Hematopoietic multipotent progenitor cell treated with erythropoietin and hydrocortisone succinate and interleukin-3 and kit ligand, for 6 days (in vitro differentiated cells): ENCODE results near the gene ID3.
"Not testable (repeated sequence)": the region's sequence is repeated elsewhere in the genome, so short reads cannot be mapped to it uniquely, and the experiment has no call there.

Experiments used
- DNase-seq: peaks from one replicate; pipeline ENCODE4 v3.0.0-alpha.2; 2015

Gene ID3

DNA sequence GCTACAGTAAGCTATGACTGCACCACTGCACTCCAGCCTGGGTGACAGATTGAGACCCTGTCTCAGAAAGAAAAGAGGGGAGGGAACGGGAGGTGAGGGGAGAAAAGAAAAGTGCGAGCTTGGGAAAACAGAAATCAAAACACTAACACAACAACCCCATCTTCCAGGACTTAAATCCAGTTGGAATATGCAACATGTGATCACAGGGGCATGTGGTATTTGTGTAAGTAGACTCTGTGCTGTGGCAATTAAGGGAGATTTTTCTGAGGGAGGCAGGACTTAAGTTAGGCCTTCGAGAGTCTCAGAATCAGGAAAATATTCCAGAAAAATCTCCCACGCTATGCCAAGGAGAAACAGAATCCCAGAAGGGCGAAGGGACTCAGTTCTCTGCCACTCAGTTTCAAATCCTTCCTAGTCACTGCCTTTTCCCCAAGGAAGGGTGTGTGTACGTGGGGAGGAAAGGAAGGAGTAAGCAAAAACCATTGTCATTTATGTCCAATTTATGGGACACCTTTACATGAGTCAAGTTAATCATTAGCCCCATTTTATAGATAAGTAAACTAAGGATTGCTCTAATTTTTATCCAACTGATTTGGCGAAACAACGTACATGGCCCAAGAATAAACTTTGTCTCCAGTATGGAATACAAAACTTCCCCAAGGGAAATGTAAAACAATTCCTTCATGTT lies 12.3 kb downstream of the ID3 start:
- DNase-seq = no peak

DNA sequence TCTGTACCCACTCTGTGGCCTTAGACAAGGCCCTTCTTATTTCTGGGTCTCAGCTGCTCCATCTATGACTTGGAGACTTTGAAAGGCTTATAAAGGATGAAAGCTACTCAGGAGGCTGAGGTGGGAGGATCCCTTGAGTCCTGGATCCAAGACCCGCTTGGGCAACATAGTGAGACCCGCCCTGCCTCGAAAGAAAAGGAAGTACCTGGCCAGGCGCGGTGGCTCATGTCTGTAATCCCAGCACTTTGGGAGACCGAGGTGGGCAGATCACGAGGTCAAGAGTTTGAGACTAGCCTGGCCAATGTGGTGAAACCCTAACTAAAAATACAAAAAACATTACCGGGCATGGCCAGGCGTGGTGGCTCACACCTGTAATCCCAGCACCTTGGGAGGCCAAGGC lies 13.4 kb downstream of the ID3 start:
- no peak for DNase-seq

DNA sequence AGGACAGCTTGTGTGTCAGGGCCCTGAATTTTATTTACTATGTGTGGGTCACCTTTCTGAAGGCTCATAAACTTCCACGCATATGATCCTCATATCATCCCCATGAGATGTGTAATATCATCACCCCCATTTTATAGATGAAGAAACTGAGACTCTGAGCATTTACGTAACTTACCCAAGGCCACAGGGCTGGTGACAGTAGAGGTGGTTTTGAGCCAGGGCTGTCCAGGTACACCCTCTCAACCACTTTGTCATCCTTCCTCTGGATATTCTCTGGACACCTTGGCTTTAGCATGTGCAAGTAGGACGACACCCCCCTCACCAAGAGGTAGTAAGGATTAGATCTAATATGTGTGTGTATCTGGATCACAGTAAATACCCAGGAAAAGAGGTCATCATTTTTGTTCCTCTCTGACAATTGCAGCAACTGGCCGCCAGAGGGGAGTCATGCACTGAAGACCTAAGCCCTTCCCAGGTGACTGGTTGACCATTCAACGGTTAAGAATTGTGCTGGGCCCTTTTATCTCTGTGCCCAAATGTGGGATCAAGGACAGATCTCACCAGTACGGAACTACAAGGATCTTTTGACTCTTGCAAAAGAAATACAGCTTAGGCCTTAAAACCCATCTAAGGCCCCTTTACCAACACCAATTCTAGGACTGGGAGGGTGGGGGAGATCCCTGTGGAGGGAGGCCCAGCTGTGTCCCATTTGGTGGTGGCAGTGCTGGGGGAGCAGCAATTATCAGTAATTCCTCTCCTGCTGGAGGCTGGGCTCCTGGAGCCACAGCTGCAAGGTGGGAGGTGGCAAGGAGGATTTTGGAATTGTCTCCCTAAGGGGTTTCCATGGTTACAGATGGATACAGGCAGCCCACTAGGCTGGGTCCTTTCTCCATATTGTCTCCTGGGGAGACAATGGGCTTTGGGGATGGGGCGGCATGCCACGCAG lies 14.6 kb downstream of the ID3 start:
- peak; percentile 89 for DNase-seq

DNA sequence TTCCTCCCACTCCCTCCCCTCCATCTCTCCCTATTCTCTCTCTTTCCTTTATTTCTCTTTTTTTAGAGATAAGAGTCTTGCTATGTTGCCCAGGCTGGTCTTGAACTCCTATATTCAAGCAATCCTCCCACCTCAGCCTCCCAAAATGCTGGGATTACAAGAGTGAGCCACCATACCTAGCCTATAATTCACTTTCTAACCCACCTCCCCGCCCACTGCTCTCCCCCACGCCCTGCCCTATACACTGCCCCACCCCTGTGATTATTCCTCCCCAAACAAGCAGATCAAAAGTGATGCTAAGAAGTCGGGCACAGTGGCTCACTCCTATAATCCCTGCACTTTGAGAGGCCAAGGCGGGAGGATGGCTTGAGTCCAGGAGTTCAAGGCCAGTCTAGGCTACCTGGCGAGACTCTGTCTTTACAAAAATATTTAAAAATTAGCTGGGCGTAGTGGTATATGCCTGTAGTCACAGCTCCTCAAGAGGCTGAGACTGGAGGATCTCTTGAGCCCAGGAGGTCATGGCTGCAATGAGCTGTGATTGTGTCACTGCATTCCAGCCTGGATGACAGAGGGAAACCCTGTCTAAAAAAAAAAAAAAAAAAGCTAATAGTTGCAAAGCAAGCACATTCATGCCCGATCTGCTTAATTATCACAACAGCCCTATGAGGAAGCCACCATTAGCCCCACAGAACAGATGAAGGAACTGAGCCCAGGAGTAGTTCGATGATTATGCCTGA lies 15.4 kb downstream of the ID3 start:
- DNase-seq = no peak

DNA sequence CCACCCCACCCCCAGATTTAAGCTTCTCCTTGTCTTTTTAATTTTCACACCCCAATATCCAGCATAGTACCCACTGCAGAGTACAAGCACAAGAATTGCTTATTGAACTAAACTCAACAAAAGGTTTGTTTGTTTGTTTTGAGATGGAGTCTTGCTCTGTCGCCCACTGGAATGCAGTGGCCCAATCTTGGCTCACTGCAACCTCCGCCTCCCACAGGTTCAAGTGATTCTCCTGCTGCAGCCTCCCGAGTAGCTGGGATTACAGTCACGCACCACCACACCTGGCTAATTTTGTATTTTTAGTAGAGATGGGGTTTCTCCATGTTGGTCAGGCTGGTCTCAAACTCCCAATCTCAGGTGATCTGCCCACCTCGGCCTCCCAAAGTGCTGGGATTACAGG lies 16.4 kb downstream of the ID3 start:
- not testable (repeated sequence) for DNase-seq

DNA sequence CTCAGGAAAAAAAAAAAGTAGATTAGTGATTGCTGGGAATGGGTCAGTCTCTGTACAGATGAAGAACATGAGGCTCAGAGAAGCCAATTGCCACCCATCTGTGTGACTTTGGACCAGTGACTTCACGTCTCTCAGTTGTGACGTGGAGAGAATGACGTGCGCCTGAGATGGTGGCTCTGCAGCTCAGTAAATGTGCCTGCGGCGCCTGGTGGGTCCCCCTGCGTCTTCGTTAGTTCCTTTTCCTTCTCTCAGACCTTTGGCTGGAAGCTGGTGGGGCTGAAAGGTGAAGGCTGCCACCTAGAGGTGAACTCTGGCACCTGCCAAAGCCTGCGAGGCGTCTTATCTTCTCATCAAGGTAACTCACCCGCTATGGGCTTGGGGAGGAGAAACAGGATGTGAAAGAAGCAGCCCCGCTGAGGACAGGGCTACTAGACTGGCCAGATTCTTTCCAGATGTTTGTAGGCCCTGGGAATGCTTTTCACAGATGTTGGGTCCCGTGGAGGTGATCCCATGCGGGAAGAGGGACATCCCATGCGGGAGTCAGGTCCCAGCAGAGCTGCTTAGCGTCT lies 19.5 kb downstream of the ID3 start:
- DNase-seq = peak; percentile 97

DNA sequence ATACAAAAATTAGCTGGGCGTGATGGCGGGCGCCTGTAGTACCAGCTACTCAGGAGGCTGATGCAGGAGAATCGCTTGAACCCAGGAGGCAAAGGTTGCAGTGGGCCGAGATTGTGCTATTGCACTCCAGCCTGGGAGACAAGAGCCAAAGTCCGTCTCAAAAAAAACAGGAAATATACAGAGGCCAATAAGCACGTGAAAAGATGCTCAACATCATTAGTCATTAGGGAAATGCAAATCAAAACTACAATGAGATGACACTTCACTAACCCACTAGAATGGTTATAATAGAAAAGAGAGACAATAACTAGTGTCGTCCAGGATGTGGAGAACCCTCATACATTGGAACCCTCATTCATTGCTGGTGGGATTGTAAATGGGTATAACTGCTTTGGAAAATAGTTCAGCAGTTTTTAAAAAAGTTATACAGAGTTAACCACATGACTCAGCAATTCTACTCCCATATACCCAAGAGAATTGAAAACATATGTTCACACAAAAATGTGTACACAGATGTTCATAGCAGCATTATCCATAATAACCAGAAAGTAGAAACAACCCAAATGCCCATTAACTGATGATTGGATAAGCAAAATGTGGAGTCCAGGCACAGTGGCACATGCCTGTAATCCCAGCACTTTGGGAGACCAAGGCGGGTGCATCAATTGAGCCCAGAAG lies 21.9 kb downstream of the ID3 start:
- DNase-seq = no peak

DNA sequence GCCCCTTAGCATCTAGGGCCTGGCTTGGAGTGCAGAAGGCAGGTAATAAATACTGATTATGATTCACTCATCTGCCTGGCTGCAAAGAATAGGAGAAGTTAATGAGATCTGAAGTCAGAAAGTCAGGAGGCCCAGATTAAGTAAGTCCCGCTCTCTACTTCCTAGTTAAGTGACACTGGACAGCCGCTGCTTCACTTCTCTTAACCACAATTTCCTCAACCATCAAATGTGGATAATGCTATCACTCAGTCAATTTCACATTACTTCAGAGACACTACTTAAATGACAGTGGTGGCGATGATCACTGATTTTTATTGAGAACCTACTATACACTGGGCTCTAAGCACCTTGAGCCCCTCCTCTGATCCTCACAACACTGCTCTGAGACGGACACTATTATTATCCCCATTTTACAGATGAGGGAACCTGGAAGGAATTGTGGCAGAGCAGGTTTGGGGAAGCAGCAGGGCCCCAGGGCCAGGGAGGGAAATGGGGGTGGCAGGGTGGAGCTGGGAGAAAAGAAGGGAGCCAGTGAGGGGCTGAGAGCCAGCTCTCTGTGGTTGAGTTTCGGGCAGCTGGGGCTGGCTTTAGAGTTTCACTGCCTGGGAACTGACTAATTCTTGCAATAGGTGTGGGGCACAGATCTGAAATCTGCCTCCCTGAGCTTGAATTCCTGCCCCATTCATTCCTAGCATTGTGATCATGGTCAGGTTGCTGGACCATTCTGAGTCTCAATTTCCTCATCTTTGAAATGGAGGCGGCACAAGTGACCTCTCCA lies 25.9 kb downstream of the ID3 start:
- peak; percentile 79 for DNase-seq

DNA sequence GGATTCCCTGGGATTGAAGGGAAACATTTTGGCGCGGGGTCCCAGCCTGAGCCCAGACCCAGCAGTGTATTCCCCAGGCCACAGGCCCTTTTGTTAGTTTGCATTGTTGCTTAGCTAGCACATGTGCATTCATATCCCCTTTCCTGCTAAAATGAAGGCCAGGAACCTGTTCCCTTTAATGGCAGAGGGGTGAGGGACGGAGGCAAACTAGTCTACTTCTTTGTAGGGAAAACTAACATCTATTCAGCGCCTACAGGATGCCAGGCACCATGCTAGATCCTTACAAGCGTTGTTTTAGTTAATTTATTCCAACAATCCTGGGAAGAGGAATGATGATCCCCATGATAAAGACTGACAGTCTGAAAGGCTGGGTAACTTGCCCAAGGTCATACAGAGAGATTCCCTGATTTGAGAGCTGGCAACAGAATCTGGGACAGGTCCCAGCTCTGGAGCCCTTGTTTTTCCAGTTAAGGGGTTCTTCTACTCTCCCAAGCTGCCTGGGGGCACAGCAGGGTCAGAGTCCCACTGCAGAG lies 27.7 kb downstream of the ID3 start:
- DNase-seq = no peak

DNA sequence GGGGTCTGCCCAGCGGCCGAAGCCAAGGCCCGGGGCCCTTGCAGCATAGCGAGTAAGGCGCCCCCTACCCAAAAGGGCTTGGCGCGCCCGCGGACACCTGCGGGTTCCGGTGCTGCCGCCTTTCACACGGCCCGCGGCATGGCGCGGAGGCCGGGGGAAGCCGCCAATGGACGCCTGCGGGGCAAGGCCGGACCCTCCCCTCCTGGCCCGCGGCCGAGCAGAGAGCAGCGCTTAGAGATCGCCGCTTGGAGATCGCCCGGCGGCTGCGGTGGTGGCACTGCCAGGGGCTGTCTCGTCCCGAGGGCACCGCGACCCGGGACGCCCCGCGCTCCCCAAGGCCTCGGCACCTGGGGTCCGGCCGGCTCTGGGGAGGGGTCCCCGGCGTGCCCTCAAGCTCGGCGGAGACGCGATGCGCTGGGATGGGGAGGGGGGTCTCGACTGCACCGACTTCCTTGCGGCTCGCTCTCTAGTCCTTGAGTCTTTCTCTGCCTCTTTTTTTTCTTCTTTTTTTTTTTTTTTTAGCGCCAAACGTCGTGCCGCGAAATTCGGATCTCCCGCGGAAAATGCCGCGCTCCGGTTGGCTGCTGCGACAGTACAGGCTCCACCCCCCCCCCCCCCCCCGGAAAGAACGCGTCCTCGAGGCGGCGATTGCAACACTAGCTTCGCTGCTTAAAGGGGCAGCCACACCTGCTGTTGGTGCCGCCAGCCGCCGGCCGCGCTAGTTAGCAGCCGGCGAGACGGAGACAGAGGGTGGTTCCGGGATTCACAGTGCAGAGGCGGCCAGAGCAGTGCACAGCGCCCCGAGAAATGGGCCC lies 28.3 kb downstream of the ID3 start, which contains the start of gene E2F2:
TSS of gene E2F2 (minus strand) at position 487 of the 815 bp plus-strand sequence. CDS start at position 47, 440 bp downstream.
- DNase-seq = peak; percentile 94

DNA sequence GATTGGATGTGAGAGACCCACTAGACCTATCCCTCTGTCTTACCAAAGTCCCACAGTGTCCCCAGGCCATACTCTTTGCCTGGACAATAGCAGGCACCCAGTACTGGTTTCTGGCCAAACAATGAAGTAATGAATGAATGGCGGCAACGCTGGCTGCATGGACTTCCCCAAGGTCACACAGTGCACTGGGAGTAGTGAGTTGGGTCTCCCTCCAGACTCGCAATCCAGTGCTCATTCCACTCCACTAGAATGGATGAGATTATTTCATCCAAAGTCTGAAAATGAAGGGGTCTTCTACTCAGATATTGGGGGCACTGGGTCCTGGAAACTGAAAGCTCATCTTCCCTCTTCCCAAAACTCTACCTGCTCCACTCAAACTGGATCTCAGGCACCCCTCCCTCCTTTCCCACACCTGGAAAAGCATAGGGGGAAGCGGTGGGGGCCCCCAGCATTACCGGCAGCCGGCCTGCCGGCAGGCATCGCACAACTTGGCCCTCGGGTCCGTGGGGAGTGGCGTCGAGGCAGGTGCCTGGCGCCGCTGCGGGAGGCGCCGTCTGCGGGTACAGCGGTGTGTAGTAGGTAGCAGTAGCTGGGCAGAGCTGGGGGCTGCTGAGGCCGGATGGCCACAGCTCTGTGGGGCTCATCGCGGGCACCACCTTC lies 29.1 kb downstream of the ID3 start:
- DNase-seq = peak; percentile 37

DNA sequence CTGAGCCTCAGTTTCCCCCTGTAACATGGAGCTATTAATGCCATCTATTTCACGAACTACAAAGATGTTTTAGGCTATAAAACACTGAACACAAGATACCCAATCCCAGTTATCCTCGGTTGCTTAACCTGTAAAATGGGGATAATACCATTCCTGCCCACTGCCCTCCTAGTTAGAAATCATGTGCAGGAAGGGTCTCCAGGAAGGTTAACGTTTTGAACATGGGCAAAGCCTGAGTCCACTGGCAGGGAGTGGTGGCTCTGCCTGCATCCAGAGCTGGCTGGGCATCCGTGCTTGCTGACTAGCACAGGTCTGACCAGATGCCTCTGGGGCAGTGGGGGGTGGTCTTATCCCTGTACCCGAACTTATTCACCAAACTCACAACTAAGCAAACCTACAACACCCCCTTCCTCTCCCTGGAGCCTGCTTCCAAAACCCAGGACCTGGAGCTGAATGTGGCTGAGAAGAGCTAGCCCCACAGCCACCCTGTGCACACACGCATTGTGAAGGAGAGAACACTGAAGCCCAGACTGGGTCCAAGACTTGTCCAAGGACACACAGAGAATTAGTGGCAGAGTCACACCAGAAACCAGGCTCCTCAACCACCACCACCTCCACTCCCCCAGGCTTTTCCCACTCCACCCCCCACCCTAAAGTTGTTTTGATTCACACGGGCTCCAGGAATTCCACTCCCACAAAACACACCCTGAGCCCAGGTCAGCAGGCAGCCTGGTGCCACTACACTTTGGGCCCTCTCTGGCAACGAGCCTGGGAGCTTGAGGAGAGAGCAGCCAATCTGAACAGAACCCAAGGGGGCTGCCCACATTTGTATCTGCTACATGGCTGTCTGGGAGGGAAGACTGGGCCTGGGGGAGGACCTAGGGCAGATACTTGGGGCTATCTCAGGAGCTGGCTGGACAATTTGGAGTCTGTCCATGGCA lies 29.9 kb downstream of the ID3 start:
- DNase-seq = peak; percentile 64

DNA sequence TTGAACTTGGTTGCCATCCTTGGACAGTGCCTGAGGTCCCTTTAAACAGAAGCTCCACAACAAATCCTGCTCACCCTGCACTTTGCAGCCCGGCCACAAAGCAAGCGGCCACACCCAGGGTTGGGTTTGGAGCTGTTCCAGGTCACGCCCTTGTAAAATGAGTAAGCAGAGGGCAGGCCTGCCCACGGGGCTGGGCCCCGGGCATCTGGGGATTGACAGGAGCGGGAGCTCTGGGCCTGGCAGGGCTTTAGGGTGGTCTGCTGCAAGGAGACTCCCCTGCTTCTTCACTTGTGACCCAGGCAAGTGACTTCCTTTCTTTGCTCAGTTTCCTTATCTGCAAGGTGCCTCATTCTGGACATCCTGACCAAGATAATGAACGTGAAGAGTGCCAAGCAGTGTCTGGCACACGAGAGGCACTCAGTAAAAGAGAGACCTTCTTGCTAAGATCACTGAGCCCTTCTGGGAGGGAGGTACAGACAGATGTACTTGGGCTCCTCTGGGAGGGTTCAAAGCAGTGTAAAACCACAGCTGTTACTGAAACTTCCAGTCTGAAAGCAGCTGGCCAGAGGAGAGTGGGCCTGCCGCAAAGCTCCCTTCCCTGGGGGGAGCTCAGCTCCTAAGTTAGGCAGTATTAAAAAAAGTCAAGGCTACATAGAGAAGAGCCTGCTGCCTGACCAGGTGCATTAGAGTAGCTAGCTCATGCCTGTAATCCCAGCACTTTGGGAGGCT lies 30.9 kb downstream of the ID3 start:
- DNase-seq = peak; percentile 96

DNA sequence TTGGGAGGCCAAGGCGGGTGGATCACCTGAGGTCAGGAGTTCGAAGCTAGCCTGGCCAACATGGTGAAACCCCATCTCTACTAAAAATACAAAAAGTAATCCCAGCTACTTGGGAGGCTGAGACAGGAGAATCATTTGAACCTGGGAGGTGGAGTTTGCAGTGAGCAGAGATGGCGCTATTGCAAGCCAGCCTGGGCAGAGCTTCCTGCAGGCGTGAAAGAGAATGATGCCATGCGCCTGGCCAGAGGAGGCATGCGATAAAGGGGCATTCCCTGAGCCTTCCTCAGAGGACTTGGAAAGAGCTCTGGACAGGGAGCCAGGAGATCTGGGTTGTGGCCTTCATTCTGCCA lies 31.4 kb downstream of the ID3 start:
- no peak for DNase-seq

DNA sequence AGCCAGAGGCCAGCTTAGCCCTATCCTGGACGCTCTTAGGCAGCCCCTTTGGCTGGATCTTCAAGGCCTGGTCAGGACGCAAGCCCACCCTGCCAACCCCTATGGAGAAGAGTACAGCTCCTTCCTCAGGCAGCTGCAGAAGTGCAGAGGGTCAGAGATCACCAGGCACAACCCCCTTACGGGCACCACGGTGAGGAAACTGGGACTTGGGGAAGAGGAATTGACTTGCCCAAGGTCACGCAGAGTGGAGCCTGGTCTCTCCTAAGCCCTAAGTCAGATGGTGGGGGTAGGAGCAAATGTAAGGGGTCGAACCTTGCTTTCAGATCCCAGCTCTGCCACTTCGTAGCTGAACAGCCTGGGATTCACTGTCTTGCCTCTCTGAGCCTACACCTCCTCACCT lies 31.9 kb downstream of the ID3 start:
- DNase-seq = no peak

DNA sequence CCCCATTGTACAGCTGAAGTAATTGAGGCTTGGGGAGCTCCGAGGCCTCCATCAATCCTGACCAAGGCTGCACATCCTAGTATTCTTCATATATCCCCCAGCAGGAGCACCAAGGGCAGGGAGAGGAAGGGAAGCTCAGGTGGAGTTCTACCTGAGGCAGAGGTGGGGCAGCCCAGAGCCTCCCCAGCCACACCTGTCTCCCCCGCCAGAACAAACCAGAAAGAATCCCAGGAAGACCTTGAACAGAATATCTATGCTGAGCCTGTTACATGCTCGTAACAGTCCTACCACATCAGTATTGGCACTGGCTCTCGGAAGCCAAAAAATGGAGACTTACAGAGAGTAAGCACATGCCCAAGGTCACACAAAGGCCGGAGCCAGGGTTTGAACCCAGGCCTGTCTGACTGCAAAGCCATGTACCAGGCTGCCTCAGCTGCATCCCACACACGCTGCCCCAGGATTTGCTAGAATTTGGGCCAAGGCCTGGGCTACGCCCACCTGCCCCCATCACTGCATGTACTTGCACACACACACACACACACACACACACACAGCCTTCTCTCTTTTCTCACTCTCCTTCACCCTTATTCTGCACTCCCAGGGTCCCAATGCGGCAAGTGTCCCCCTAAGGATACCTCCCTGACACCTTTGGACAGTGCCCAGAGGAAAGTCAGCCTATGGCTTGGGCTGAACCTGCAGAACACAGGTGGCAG lies 32.8 kb downstream of the ID3 start:
- DNase-seq = no peak

DNA sequence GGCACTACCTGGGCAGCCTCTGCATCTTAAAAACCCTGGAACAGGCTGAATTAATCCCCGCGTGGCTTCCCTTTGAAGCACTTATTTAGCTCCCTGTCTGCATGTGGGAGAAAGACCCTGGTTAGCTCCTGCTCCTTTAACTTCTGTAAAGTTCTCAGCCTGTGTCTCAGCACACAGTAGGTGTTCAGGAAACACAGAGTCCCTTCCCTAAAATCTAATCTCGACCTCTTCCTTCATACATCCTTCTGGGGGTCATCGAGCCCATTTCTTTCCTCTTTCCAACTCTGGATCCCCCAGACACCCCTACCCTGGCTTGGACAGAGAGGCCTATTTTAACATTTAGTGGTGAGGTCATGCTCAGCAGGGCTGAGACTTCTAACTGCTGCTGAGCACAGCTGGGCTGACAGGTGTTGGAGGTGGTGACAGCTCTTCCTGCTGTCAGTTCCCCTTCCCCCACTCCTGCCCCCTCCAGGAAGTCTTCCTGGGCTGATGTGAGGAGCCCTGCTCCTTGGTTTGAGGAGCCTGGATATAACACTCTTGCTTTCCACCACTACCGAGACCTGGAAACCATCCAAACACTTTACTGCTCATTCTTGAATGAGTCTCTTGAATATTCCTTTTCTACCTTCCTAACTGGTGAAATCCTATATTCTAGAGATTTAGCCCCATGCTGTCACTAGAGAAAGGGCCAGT lies 33.6 kb downstream of the ID3 start:
- DNase-seq = no peak
